ENCODE data around the gene TMEM204.

Gene TMEM204

DNA sequence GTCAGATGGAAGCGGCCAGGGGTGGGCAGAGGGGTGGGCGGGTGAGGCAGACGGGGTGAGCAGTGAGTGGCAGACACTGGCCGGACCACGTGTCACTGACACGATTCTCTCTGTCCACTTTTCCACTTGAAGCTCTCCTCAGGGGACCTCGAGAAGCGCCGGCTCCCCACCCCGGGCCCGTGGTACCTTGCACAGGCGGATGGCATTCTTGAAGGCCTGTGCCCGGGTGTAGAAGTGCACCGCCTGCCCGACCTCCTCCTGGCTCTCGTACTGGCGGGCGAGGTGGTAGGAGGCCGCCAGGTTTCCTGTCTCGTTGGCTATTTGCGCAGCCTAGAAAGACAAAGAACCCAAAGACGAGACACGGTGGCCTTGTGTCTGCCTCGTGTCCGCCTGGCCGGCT, 9.1 kb upstream of the TMEM204 start:
- H3K4me1 ChIP-seq (ENCODE audit: control insufficient read depth, insufficient read depth, low read length): no peaks in the 10 kb centered on the region
- CTCF ChIA-PET: no interaction called here

DNA sequence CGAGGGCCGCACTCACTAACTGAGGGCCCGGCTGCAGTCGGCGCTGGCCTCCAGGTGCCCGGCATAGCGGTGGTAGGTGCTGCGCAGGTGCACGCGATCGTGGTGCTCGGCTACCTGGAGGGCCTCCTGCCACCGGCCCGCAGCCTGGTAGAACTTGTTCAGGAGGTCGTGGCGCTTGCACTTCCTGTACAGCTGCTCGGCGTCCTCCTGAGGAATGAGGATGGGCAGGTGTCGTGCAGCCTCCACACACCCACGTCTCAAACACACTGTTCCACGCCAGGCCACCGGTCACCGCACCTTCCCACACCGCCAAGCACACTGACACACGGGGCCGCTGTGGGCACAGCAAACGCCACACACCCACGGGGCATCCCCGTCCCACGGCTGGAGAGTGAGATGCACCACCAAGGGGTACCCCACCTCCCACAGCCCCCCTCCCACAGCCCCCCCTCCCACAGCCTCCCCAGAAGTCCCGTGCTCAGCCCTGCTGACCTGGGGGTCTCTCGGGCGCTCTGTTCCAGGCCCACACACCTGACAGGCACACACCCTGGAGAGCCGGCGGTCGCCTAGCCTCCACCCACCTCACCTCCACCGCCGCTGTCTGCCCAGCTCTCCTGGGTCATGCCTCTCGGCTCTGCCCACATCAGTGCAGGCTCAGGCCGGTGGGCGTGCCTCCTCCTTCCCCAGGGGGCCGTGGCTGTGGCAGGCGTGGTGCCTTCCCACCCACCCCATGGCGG, 7.4 kb upstream of the TMEM204 start:
- ChIA-PET POLR2A (no interaction called here), CTCF (no interaction called here)
- Histone ChIP-seq H3K36me3 (ENCODE audit: control insufficient read depth in 2 of 2, insufficient read depth in 1 of 2, low read length in 2 of 2) (peaks cover 0 to 8% of the 10 kb centered on the region in 2 experiments; a peak in 1 of 3 replicates), H3K27ac (ENCODE audit: extremely low read depth, low read depth, low read length) (no peak overlapping the region), H3K9me3 (ENCODE audit: control insufficient read depth, insufficient read depth, low read depth, low read length) (no peaks in the 10 kb centered on the region), H3K4me3 (ENCODE audit: low read depth, low read length) (no peak overlapping the region), H3K4me1 (ENCODE audit: control insufficient read depth, insufficient read depth, low read length) (no peaks in the 10 kb centered on the region)
- TF ChIP-seq ZNF19 (tag by site-specific recombination; IDR thresholded peaks at IDR 0.05; ENCODE audit: low read depth): no peak
- no peak for TF ChIP-seq ZNF114 (tag by site-specific recombination; IDR thresholded peaks at IDR 0.05)
- no peak for TF ChIP-seq SCRT1 (tag by site-specific recombination; IDR thresholded peaks at IDR 0.05; ENCODE audit: borderline replicate concordance)
- no peak for TF ChIP-seq ZSCAN30 (tag by site-specific recombination; IDR thresholded peaks at IDR 0.05)
- no peak for TF ChIP-seq ZNF48 (tag by site-specific recombination; IDR thresholded peaks at IDR 0.05)
- peak; percentile 44; the same call in 1 of the 2 replicates for TF ChIP-seq ZFHX2 (tag by site-specific recombination; conservative IDR thresholded peaks at IDR 0.05)
- no peak for TF ChIP-seq REPIN1 (tag by site-specific recombination; IDR thresholded peaks at IDR 0.05; ENCODE audit: low read depth)
- TF ChIP-seq ZNF571 (tag by site-specific recombination; IDR thresholded peaks at IDR 0.05): no peak
- TF ChIP-seq MYNN (tag by site-specific recombination; IDR thresholded peaks at IDR 0.05; ENCODE audit: borderline replicate concordance): no peak
- TF ChIP-seq EGR2 (tag by site-specific recombination; IDR thresholded peaks at IDR 0.05; ENCODE audit: low read depth): peak; percentile 35; the same call in 1 of the 2 replicates
- no peak for TF ChIP-seq ZNF184 (tag by site-specific recombination; IDR thresholded peaks at IDR 0.05)

More for the DNA sequence above, 9.1 kb upstream of the TMEM204 start:
- POLR2A ChIA-PET: no interaction called here
- Histone ChIP-seq H3K36me3 (ENCODE audit: control insufficient read depth in 2 of 2, insufficient read depth in 1 of 2, low read length in 2 of 2) (peaks cover 0 to 21% of the 10 kb centered on the region in 2 experiments; a peak in 1 of 3 replicates), H3K9me3 (ENCODE audit: control insufficient read depth, insufficient read depth, low read depth, low read length) (no peaks in the 10 kb centered on the region), H3K27ac (ENCODE audit: extremely low read depth, low read depth, low read length) (no peak overlapping the region), H3K4me3 (ENCODE audit: low read depth, low read length) (no peak overlapping the region)
- TF ChIP-seq GLI4 (tag by site-specific recombination; IDR thresholded peaks at IDR 0.05) (no peak), HOXA7 (CRISPR knock-in tag; IDR thresholded peaks at IDR 0.05; ENCODE audit: borderline replicate concordance) (no peak), ZNF311 (tag by site-specific recombination; IDR thresholded peaks at IDR 0.05; ENCODE audit: borderline replicate concordance) (no peak), ZNF404 (tag by site-specific recombination; IDR thresholded peaks at IDR 0.05) (no peak), TRIM28 (IDR thresholded peaks at IDR 0.05; ENCODE audit: borderline replicate concordance, low read length) (no peak), ZNF140 (tag by site-specific recombination; IDR thresholded peaks at IDR 0.05) (no peak), ZNF19 (tag by site-specific recombination; IDR thresholded peaks at IDR 0.05; ENCODE audit: low read depth) (no peak), ZNF184 (tag by site-specific recombination; IDR thresholded peaks at IDR 0.05) (no peak), EGR2 (tag by site-specific recombination; IDR thresholded peaks at IDR 0.05; ENCODE audit: low read depth) (no peak), GFI1B (tag by site-specific recombination; IDR thresholded peaks at IDR 0.05) (no peak), GLI2 (tag by site-specific recombination; IDR thresholded peaks at IDR 0.05; ENCODE audit: borderline replicate concordance, low read depth) (no peak), ZNF561 (tag by site-specific recombination; IDR thresholded peaks at IDR 0.05; ENCODE audit: borderline replicate concordance) (no peak), ZFHX2 (tag by site-specific recombination; conservative IDR thresholded peaks at IDR 0.05) (no peak), ZNF629 (tag by site-specific recombination; IDR thresholded peaks at IDR 0.05) (no peak), ZNF600 (tag by site-specific recombination; IDR thresholded peaks at IDR 0.05) (no peak)
- TF ChIP-seq, protein P1, sequence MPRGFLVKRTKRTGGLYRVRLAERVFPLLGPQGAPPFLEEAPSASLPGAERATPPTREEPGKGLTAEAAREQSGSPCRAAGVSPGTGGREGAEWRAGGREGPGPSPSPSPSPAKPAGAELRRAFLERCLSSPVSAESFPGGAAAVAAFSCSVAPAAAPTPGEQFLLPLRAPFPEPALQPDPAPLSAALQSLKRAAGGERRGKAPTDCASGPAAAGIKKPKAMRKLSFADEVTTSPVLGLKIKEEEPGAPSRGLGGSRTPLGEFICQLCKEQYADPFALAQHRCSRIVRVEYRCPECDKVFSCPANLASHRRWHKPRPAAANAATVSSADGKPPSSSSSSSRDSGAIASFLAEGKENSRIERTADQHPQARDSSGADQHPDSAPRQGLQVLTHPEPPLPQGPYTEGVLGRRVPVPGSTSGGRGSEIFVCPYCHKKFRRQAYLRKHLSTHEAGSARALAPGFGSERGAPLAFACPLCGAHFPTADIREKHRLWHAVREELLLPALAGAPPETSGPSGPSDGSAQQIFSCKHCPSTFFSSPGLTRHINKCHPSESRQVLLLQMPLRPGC (tag by site-specific recombination; IDR thresholded peaks at IDR 0.05): no peak
